Suprapubic skin (tissue), 4 donors: ENCODE measurements around the gene COL5A1.

Source experiments
- CTCF ChIP-seq, 2 donors: fragments of 200-600 bp in 1 of 2; fragments of 450-650 bp in 1 of 2; sonication (generic) in 1 of 2; IDR thresholded peaks; one replicate each; pipeline ENCODE4 v1.5.1; 2016 to 2019; ENCODE audit warnings: antibody characterized with exemption in 2 of 2, mild to moderate bottlenecking in 1 of 2, moderate library complexity in 1 of 2
- EP300 ChIP-seq: sonication (generic); formaldehyde crosslinking; IDR thresholded peaks from one replicate; pipeline ENCODE4 v1.6.1; 2017; ENCODE audit warnings: antibody characterized with exemption
- POLR2A ChIP-seq, 2 donors: fragments of 450-650 bp; IDR thresholded peaks; one replicate each; pipeline ENCODE4 v1.6.1; 2017; ENCODE audit warnings: antibody characterized with exemption in 2 of 2, mild to moderate bottlenecking in 2 of 2, moderate library complexity in 2 of 2
- POLR2AphosphoS5 ChIP-seq, 3 donors: sonication (generic); formaldehyde crosslinking; IDR thresholded peaks; one replicate each; pipeline ENCODE4 v1.6.1; 2017; ENCODE audit warnings: antibody characterized with exemption in 3 of 3

- TF ChIP-seq CTCF (IDR thresholded peaks at IDR 0.05) (no peak), POLR2A (IDR thresholded peaks at IDR 0.05) (no peak), POLR2AphosphoS5 (IDR thresholded peaks at IDR 0.05) (no peak), EP300 (no peak)
Measured at GRCh38 chr9:134604834-134605233, 36.8 kb upstream of the COL5A1 start.
